CD4-positive, alpha-beta T cell treated with Interleukin-10 for 1 hour (primary cell): ENCODE measurements around the gene SRCAP.

ENCODE experiments used
- DNase-seq: peaks from one replicate; pipeline ENCODE4 v3.0.0-alpha.2; 2020

Gene SRCAP

DNA sequence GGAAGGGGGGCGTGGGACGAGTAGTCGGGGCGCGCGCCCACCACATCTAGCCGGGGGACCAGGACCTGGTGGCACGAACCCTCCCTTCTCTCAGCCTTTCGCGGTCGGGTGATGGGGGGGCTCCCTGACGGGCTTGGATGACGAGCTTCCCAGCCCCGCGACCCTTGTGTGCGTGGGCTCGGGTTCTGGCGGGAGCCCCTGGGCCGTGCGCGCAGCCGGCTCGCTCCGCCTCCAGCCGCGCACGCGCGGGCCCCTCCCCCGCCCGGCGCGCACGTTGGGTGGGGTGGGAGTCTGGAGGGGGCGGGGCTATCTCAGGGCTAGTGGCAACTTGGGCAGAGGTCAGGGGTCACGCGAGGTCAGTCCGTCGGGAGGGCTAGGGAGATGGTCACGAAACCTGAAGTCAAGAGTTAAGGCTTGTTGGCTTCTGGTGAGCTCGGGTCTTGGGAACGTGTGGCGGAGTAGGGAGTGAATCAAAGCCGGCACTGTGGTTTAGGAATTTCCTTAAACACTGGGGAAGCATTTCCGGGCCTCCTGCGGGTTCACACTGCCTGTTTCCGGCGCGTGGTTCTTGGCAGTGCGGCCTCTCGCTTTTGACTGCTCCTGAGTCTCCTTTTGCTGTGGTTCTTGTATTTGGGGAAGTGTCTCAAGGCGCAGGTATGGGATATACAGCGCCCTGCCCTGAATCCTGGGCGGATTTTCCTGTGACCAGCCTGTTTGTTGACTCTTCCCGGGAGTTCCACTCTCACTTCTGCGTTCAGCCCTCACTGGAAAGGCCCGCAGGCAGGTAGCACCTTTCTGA, at the start of gene SRCAP:
SRCAP (plus strand) TSS at position 356 of the 799 bp plus-strand sequence. CDS start 1,654 bp downstream, outside the sequence.
- DNase-seq: peak; percentile 88

- peak; percentile 57 for DNase-seq
Measured at GRCh38 chr16:30649725-30650368, 49.1 kb upstream of the SRCAP start.

DNA sequence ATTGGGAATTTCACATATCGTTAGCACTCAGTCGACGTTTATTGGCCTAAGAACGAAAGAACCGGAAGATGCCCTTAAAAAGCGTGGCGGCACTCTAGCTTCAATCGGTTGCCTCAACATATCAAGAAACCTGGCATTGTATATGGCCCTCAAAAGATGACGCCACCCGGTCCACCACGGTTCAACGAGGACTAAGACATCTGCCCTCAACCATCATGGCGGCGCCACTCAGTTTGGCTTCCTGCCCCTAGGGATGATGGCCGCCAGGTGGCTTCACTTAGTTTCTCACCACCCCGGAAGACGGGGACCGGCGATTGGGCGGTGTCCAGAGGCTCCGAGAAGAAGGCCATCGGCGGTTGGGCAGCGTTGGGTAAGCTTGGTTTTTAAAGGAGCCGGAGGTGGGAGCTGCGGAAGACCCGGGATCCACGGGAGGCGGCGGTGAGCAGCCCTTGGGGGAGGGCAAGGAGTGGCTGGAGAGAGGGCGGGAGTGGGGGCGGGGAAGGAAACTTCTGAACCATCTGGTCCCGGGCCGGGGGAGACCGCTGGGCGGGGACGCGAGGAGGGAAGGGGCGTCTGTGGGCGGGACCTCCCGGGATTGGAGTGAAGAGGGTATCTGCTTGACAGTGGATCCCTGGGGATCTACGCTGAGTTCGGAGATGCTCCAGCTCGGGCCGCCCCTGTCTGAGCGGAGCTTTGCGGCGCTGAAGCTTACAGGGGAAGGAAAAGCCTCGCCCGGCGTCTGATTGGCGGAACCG, 48.4 kb upstream of the SRCAP start, which contains the start of gene PRR14:
PRR14 (plus strand) TSS at position 592 of the 755 bp plus-strand sequence. CDS start 686 bp downstream, outside the sequence.
- DNase-seq: peak; percentile 100

DNA sequence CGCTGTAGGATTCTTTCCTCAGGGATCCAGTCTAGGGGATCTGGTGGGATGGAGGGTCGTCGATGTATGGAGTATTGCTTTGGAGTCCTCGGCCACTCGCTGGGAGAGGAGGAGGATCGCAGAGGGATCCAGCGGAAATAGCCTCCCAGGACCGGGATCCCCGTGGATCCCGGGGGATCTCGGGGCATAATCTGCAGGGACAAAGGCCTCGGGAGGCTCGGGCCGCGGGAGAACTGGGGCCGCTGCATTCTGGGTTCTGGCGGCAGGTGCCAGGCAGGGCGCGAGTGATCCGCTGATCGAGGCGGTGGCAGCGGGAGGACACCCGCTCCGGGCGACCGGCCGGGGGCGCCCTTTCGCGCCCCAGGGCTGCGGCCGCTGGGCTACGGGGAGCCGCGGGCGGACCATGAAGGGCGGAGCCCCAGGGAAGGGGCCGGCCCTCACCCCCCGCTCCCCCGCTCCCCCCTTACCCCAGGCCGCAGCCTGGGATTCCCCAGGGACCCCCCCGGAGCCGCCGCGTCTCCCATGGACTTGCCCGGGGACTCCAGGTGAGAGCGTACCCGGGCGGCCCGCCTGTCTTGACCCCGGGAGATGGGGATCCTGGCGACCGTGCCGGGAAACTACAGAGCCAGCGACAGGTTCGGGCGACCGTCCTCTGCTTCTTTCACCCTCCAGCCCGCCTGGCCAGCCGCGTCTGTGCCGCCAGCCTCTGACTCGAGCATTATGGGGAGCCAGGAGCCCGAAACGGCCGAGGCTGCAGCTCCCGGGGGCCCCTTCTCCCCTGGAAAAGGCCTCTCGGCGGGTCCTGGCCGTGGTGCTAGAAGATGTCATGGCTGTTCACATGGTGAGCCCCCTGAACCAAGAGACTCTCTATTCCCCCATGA, 47.6 kb upstream of the SRCAP start:
- DNase-seq: peak; percentile 86

GRCh38 chr16:30652005-30652296, 47.0 kb upstream of the SRCAP start:
- DNase-seq: no peak

- DNase-seq: no peak
Measured at GRCh38 chr16:30652718-30653117, 46.3 kb upstream of the SRCAP start.

- no peak for DNase-seq
Measured at GRCh38 chr16:30654856-30655255, 44.1 kb upstream of the SRCAP start.

- DNase-seq: no peak
Measured at GRCh38 chr16:30655815-30656347, 43.1 kb upstream of the SRCAP start.

- no peak for DNase-seq
Measured at GRCh38 chr16:30656388-30656787, 42.6 kb upstream of the SRCAP start.

GRCh38 chr16:30656974-30657865, 41.8 kb upstream of the SRCAP start:
- DNase-seq: no peak

DNA sequence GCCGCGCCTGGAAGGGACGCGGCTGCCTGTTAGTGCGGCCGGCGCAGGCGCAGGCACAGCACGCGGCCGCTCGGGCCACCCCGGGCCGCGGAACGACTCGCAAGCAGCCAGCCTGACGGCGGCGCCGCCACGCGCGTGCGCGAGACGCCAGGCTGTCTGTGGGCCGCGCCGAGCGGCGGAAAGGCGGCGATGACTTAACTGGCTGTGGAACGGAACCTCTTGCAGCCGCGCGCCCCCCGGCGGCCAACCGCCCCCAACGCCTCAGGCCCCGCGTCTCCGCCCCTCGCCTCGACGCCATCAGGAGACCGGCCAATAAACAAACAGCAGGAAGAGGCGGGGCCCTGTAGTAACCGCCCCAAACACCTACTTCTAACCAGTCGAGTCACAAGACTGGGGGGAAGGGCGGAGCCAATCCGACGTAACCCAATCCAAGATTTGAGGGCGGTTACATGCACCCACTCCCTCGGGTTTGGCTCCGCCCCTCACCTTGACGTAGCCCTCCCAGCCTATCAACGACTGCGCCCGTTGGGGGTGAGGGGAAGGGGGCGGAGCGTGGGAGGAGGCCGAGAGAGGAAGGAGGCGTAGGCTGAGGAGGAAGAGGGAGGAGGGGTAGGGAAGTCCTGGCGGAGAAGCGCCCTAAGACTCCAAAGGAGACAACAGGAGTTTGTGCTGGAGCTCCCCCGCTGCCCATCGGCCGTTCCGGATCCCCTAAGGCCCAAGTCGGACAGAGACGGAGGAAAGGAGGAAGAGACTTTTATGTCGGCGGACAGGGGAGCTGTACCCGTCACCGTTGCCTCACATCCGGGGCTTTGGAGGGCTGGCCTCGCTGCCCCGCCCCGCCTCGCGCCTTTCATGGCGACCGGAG, 40.9 kb upstream of the SRCAP start, which contains the start of gene FBRS:
FBRS (plus strand) TSS at position 566 of the 865 bp plus-strand sequence. CDS start 1,088 bp downstream, outside the sequence.
- DNase-seq: peak; percentile 100

DNA sequence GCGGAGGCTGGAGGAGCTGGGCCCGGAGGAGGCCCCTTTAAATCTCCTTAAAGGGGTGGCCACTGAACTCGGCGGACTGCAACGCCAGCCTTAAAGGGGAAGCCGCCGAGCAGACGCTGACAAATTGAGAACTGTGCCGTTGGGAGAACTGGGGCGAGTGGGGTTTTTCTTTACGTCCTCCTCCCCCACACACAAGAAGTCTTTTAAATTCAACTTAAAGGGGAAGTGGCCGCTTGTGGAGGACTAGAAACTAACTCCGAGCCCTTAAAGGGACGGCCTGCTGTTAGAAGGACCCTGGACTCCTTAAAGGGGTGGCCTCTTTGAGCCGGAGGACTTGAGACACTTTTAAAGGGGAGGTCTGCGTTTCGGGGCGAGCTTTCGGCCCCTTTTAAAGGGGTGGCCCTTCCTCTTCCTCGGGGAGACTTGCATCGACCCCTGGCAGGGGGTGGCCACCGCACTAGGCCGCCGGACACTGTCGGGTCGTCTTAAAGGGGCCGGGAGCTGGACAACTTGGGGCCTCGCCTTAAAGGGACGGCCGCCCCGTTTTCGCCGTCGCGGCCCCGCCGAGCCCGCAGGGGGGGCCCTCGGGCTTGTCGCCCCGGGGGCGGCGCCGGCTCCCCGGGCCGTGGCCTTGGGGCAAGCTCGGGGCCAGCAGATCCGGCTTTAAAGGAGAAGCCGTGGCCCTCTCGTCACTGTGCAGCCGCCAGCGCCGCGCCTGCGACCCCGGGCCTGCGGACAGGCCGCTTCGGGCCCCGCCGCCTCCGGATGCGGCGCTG, 40.1 kb upstream of the SRCAP start:
- DNase-seq: peak; percentile 97

DNA sequence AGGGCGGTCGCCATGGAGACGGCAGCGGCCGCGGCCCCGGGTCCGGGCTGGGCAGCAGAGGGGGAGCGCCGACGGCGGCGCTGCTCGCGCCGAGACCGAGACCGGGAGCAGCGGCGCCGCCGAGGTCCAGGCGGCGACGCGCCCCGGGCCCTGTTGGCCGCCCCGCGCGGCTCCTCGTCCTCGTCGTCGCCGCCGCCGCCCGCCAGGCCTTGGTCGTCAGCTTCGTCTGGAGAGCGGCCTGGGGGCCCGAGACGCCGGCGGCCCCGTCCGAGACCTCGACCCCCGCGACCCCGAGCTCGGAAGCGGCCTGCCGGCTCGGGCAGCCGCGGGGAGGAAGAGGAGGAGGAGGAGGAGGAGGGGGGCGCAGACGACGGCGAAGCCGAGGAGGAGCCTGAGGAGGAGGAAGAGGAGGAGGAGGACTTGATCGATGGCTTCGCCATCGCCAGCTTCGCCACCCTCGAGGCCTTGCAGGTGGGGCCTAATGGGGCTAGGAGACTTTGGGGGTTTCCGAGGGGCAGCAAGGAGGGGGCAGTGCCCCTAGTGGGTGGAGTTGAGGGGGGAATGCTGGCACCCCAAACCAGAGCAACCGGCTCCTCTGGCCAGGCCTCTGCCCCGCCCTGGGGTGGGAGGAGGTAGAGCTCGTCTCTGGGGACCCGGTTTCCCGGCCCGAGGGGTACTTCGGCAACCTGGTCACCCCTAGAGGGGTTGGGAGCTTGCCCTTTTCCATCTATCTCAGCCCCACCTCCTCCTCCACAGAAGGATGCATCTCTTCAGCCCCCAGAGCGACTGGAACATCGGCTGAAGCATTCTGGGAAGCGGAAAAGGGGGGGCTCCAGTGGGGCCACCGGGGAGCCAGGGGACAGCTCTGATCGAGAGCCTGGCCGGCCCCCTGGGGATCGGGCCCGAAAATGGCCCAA, 39.2 kb upstream of the SRCAP start:
- peak; percentile 80 for DNase-seq

- DNase-seq: peak; percentile 87
Measured at GRCh38 chr16:30660424-30661261, 38.3 kb upstream of the SRCAP start.

GRCh38 chr16:30662449-30662848, 36.5 kb upstream of the SRCAP start:
- no peak for DNase-seq

DNA sequence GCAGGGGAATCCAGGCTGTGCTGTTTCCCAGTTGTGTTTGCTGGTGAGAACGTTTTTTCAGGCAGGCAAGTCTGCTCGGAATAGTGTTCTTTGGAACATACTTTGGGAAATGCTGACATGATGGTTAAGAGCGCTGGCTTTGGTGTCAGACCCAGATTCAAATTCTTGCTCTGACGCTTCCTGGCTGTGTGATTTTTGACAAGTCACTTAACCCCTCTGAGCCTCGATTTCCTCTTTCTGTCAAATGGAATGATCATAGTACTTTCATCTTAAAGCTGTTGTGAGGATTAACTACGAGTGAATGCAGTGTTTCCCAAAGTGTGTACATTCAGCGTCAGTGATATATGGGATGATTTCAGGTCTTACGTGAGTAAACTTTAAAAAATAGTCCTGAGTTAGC, 35.9 kb upstream of the SRCAP start:
- DNase-seq: no peak

DNA sequence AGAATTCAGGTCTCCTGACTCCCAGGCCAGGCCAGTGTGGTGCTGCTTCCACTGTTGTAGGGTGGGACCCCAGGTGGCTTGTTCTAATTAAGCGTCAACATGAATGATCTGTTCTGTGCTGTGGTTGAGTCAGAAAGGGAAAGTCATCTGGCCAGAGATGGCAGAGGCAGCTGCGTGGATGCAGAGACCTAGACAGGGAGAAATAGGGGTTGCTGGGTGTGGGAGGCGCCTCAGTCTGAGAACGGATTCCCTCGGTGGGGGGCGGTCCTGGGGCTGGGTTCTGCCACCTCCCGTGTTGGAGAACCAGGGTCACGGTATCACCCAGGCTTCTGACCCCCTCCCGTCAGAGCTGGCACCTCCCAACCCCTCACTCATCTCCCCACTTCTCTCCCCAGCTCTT, 35.2 kb upstream of the SRCAP start:
- no peak for DNase-seq
